ENCODE results near the gene AGXT.

DNA sequence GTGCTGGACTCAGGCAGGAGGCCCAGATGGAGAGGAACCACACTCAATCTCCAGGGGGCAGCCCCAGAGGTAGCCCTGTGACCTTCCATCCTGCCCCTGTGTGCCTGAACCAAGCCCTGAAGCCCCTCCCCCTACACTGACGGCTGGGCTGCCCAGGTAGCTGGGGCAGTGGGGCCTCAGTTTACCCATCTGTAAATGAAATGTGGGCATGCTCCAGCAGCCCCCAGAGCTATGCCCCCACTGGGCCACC, 53.3 kb downstream of the AGXT start:
- TF ChIP-seq RAD21 (IDR thresholded peaks at IDR 0.05 in 1 of 2, conservative IDR thresholded peaks at IDR 0.05 in 1 of 2; ENCODE audit: low read depth in 2 of 2, low read length in 2 of 2) (no peak), SP4 (IDR thresholded peaks at IDR 0.05; ENCODE audit: low read length) (no peak)

All from H1 (cell line).